CD1c-positive myeloid dendritic cell (primary cell): ENCODE results near the gene MKLN1.

Experiments
- DNase-seq: peaks from one replicate; pipeline ENCODE4 v3.0.0-alpha.2; 2016; ENCODE audit errors: extremely low spot score

The MKLN1 gene

GRCh38 chr7:131521651-131522163 lies 194.0 kb downstream of the MKLN1 start:
- DNase-seq: no peak

- DNase-seq: no peak
These were observed 194.8 kb downstream of the MKLN1 start for GRCh38 chr7:131522325-131522930.

GRCh38 chr7:131524115-131524514 lies 196.4 kb downstream of the MKLN1 start:
- DNase-seq: no peak

GRCh38 chr7:131524703-131525102 lies 197.0 kb downstream of the MKLN1 start:
- no peak for DNase-seq

GRCh38 chr7:131525820-131526219 lies 198.1 kb downstream of the MKLN1 start:
- DNase-seq: no peak

GRCh38 chr7:131527456-131527855 lies 199.8 kb downstream of the MKLN1 start:
- DNase-seq: peak; percentile 12

- DNase-seq: no peak
These were observed 201.5 kb downstream of the MKLN1 start for GRCh38 chr7:131529179-131529578.

GRCh38 chr7:131529617-131530016 lies 201.9 kb downstream of the MKLN1 start:
- no peak for DNase-seq

- no peak for DNase-seq
These were observed 202.5 kb downstream of the MKLN1 start for GRCh38 chr7:131530137-131530536.

GRCh38 chr7:131532570-131533091 lies 205.0 kb downstream of the MKLN1 start:
- no peak for DNase-seq

GRCh38 chr7:131533151-131533559 lies 205.5 kb downstream of the MKLN1 start:
- no peak for DNase-seq

GRCh38 chr7:131533566-131534561 lies 206.2 kb downstream of the MKLN1 start:
- no peak for DNase-seq

- no peak for DNase-seq
These were observed 208.7 kb downstream of the MKLN1 start for GRCh38 chr7:131536361-131536849.

- DNase-seq: no peak
These were observed 209.9 kb downstream of the MKLN1 start for GRCh38 chr7:131537571-131537978.

GRCh38 chr7:131538071-131538812 lies 210.6 kb downstream of the MKLN1 start:
- no peak for DNase-seq

GRCh38 chr7:131538813-131539179 lies 211.1 kb downstream of the MKLN1 start:
- no peak for DNase-seq

- DNase-seq: no peak
These were observed 213.0 kb downstream of the MKLN1 start for GRCh38 chr7:131540491-131541162.

GRCh38 chr7:131543298-131543697 lies 215.6 kb downstream of the MKLN1 start:
- DNase-seq: no peak

GRCh38 chr7:131544021-131544420 lies 216.3 kb downstream of the MKLN1 start:
- DNase-seq: no peak

- no peak for DNase-seq
These were observed 217.0 kb downstream of the MKLN1 start for GRCh38 chr7:131544449-131545301.
